HG03097 (cell line): ENCODE measurements around the gene LYZL4.

Source experiments
- ATAC-seq: cut with Tn5 transposase; IDR thresholded peaks from one replicate; pipeline ENCODE4 v1.9.1; 2021; ENCODE audit not compliant: unreplicated experiment, low FRiP score

Gene LYZL4

GRCh38 chr3:42377681-42378080 is 32.7 kb downstream of the LYZL4 start:
- ATAC-seq = no peak

GRCh38 chr3:42376344-42376798 is 34.0 kb downstream of the LYZL4 start:
- no peak for ATAC-seq

GRCh38 chr3:42375121-42375800 is 35.1 kb downstream of the LYZL4 start:
- no peak for ATAC-seq

- no peak for ATAC-seq
Measured at GRCh38 chr3:42371776-42372175, 38.6 kb downstream of the LYZL4 start.

DNA sequence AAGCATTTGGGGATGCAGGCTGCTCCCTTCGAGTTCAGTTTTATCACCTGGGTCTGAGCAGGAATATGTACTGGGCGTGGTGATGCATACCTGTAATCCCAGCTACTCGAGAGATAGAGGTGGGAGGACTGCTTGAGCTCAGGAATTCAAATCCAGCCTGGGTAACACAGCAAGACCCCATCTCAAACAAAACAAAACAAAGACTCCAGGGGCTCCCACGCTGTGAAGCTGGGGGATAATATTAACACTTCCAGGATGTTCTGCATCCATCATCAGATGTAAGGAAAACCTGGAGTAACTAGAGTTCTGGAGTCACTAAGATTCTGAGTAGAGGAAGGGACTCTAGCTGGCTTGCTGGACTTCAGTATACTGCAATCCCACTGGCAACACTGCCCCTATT is 40.6 kb downstream of the LYZL4 start:
- ATAC-seq = no peak

DNA sequence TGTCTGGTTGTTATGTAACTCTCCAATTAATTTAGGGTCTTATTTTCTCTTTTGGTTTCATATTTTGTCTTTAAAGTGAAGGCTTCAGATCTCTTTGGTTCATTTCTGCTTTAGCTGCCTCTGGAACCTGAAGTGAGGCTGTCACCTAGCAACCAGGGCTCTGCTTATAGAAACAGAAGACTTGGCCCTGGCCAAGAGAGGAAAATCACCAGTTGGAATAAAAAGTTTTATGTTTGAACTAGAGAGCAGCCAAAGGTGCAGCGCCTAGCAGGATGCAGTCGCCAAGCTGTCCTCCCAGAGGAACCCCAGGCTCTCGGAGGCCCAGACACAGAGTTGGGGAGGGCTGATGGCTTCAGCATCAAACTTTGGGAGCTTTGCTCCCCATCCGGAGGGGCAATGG is 41.1 kb downstream of the LYZL4 start:
- no peak for ATAC-seq

- no peak for ATAC-seq
Measured at GRCh38 chr3:42368861-42369260, 41.5 kb downstream of the LYZL4 start.

DNA sequence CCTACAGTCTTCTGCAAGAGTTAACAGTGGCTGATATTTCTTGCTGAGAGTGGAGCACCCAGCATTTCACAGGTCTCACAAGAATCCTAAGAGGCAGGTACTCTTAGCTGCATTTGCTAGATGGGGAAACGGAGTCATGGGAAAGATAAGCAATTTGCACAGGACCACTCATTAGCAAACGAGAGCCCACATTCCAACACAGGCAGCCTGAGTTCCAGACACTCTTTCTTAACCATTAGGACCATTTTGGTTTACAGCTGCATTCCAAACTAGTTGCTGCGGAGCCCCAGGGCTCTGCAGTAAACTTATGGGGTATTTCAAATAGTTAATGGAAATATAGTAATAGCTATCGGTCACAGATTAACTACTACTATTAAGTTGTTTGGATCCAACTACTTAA is 42.5 kb downstream of the LYZL4 start:
- no peak for ATAC-seq

DNA sequence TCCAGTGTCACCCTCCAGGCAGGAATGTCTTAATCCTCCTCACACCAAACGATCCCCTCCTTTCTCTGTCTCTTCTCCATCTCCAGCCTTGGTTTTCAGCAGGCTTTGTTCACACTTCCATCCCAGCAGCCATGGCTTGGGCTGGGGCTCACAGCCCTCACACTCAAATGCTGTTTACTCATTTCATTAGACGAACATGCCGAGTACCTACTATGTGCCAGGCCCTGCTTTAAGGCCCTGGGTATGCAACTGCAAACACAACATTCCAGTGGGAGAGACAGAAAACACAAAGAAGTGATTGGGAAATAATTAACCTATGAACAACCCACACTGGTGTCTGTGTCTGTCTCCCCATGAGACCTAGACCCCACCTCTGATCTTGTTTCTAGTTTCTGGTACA is 43.9 kb downstream of the LYZL4 start:
- ATAC-seq = no peak

DNA sequence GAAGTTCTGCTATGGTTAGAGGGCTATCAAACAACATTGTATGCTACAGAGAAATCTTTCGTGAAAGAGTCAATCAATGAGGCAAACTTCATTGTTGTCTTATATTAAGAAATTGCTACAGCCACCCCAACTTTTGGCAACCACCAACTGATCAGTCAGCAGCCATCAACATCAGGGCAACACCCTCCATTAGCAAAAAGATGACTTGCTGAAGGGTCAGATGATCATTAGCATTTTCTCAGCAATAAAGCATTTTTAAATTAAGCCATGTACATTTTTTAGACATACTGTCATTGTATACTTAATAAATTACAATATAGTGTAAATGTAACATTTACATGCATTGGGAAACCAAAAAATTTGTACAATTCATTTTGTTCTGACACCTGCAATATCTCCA is 53.1 kb downstream of the LYZL4 start:
- no peak for ATAC-seq

DNA sequence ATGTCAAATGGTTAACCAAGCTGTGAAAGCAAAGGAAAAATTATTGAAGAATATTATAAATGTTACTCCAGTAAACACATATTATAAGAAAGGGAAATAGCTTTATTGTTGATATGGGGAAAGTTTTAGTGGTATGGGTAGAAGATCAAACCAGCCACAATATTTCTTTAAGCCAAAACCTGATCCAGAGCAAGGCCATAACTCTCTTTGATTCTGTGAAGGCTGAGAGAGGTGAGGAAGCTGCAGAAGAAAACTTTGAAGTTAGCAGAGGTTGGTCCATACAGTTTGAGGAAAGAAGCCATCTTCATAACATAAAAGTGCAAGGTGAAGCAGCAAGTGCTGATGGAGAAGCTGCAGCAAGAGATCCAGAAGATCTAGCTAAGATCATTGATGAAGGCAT is 54.8 kb downstream of the LYZL4 start:
- no peak for ATAC-seq

DNA sequence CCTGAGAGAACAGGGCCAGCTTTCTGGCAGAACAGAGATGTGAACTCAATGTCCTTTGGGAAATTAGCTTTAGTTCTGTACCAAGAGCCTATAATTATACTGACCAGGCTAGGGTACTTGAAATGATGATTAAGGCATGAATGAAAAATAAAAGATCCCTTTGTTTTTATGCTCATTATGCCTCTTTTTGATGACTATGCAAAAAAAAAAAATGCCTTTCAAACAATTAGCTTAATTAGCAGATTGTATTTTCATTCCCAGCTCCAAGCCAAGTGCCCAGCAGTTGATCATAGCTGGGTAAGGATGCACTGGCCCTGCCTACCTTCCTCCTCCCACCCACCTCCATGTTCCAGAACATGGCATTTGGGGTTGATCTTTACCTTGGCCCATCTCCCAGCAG is 56.8 kb downstream of the LYZL4 start:
- no peak for ATAC-seq

- ATAC-seq = no peak
Measured at GRCh38 chr3:42351207-42351606, 59.2 kb downstream of the LYZL4 start.

- no peak for ATAC-seq
Measured at GRCh38 chr3:42349765-42350594, 60.4 kb downstream of the LYZL4 start.

DNA sequence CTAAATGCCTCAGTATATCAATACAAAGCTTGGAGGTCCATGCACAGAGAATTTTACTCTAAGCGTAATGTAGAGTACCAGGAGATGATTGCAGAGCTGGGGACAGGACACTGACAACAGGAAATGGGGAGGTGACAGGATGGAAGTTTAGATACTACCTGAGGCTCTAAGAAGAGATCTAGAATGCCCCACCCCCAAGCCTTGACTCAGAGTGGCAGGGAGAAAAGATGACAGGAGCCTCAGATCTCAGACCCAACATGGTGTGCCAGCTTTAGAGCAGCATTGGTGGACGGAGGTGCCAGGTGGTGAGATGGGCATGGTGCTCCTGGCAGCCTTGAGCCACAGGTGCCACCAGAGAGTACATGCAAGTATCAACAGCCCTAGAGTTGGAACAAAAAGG is 62.5 kb downstream of the LYZL4 start:
- ATAC-seq = no peak
